Hindlimb muscle (tissue), 1 donor: ENCODE results near the gene MAP2. TPM values are rescaled to one million over a fixed set of nuclear protein-coding genes. Genes with fewer than 3 reads are reported as not detected.

Experiments
- DNase-seq: peaks from one replicate; pipeline ENCODE4 v3.0.0-alpha.2; 2013
- polyA plus RNA-seq: library from polyadenylated mRNA; unstranded; fragments of 120-200 nt; gene quantifications from one replicate; pipeline ENCODE4 v1.2.1, GENCODE V29; 2013; ENCODE audit not compliant: insufficient read length

MAP2 gene
- 6.2 TPM for polyA plus RNA-seq

DNA sequence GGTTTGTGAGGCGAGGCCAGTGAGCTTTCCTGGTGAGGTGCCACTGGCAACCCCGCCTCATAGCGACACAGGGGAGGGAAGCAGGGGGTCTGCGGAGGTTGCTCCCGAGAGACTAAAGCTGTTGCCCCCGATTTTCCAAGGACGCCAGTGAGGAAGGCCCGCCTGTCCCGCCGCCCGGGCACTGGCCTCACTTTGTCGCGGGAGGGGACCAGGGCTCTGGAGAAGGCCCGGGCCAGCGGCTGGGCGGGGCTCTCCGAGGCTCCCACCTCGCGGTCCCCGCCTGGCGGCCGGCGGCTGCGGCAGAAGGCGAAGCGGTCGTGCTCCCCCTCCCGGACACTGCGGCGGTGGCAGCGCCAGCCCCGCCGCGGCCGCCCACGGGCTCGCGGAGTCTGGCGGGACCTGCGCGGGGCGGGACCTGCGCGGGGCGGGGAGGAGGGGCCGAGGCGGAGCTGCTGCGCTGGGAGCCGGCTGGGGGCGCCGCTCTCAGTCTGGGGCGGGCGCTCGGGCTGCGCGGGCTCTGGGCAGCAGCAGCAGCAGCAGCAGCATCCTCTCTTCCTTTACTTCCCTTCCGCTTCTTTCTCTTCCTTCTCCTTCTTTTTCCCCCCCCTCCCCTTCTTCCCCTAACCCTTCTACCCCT lies at the start of gene MAP2:
Gene MAP2 (plus strand): TSS at position 486 of the 637 bp plus-strand sequence. CDS start 229,124 bp downstream, outside the sequence.
- DNase-seq, result peak; percentile 84

GRCh38 chr2:209376686-209377085 lies 47.2 kb upstream of the MAP2 start:
- no peak for DNase-seq

- DNase-seq, result no peak
These were observed 43.6 kb upstream of the MAP2 start for GRCh38 chr2:209380293-209380692.

DNA sequence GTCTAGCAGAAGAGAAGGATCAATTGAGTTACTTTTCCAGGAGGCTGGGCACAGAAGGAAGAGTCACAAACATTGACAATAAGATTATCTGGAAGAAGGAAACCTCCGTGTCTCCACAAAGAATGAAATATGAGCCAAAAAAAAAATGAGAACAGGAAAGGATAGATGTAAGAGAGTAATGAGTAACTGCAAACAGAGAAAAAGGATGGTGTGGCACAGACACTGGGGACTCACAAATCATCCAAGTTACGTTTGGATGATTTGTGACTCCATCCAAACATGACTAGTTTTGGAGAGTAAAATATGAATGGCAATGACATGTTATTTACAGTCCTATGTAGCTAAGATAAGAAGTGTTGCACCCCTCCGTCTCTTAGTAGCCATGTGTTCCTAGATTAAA lies 42.8 kb upstream of the MAP2 start:
- no peak for DNase-seq

- DNase-seq, result no peak
These were observed 41.1 kb upstream of the MAP2 start for GRCh38 chr2:209382775-209383174.

DNA sequence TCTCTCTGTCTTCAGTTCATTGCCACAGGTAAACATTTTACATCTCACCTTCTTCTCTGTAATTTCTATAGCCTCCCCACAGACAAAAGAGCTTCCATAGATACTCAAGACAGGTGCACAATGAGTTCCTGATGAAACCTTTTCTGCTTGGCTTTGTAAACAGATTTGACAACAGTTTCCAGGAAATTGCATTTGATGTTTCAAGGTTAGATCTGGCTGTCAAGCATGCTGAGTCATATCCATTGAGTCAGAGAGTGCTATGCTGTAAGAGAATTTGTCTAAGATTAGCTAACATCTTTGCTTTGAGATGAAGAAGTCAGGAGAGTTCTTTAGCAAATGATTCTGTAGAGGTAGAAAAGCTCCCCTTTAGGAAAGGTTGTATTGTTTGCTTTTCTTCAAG lies 40.6 kb upstream of the MAP2 start:
- no peak for DNase-seq

GRCh38 chr2:209387389-209387788 lies 36.5 kb upstream of the MAP2 start:
- DNase-seq, result no peak

GRCh38 chr2:209388446-209389037 lies 35.3 kb upstream of the MAP2 start:
- DNase-seq, result no peak

DNA sequence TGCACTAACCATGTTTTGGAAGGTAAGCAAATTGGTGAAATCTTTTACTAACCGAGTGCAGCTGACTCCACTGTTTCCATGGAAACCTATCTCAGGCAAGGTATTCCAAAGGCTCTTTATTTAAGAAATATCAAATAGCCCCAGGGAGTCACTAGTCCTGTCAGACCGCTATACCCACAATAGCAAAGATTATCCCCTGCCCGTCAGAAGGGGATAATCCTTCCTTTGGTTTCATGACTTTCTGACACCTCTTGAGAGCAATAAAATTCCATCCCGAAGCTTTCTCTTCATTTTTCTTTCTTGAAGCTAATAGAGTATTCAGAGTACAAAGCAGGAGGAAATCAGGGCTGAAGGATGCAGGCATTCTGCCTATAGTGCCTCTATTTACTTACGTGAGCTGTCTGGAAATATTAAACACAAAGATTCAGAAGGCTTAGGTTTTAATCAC lies 34.7 kb upstream of the MAP2 start:
- no peak for DNase-seq

DNA sequence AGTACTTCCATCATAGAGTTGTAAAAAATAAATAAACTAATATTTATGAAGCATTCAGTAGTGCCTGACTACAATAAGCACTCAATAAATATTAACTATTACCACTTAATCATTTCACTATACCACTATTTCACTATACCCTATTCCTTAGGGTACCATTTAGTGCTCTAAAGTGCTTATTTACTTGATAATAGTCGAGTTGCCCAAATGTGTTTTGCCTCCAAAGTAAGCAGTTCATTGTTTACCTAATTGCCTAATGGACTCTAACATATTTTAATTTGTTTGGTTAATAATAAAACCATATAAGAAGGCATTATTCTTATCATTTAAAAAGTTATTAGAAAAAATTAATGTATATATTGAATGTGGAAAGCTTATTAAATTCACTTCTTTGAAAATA lies 33.0 kb upstream of the MAP2 start:
- no peak for DNase-seq

DNA sequence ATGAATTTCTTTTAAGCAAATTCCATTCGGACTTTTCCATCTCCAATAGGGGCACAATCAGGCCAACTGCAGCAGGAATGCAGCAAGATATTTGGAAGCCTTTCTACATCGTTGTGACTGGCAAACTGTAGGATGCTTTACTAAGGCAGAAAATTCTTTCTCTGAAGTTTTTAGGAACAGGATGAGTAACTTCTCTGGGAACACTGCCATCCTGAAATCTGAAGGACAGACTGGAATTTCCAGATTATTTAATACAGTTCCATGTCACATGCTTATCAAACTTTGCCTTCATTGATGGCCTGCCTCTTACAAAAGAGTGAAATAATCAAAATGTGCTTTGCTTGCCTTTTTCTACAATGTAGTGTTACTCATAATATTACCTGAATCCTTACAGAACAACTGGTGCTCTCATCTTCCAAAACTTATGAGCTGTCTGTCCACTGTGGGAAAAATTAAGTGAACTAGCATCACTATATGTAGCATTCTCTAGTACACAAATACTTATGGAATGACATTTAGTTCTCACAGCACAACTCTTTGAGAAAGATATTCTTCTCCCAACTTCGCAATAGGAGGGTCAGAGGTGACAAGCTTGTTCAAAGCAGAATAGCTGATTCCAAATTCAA lies 32.0 kb upstream of the MAP2 start:
- peak; percentile 4 for DNase-seq

DNA sequence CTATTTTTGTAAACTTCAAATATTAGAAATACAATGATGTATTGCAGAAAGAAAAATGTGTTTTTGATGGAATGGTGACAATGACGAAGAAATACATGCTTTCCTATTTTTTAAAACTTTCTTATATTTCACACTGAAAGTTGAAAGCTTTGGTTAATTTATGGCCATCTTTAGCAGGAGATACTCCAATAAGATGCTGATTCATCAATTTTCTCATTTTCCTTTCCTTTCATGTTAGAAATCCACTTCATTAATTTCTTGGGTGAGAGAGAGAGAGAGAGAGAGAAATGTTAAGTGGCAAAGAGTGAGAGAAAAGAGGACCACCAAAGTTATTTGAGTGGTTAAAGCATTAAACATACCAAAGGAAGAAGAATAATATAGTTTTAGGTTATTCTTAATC lies 28.6 kb upstream of the MAP2 start:
- DNase-seq, result no peak

DNA sequence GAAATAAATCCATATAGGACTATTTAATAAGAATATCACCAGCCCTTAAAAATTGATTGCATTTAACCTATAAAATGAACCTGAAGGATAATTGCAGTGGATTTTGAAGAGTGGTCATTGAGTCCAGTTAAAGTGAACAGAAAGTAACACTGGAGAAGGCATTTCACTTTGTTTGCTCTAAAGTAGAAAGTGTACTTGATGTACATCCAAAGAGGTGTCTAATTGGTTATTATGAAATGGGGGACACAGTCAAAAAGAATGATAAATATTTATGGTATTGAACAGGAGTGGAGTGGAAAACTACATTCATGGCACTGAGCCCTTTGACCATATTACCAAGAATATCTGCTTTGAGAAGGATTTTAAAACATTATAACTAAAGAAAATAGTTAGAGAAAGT lies 28.2 kb upstream of the MAP2 start:
- DNase-seq, result no peak

GRCh38 chr2:209398463-209398862 lies 25.4 kb upstream of the MAP2 start:
- DNase-seq, result no peak

GRCh38 chr2:209401788-209402187 lies 22.1 kb upstream of the MAP2 start:
- no peak for DNase-seq

- DNase-seq, result no peak
These were observed 12.6 kb upstream of the MAP2 start for GRCh38 chr2:209411296-209411695.

DNA sequence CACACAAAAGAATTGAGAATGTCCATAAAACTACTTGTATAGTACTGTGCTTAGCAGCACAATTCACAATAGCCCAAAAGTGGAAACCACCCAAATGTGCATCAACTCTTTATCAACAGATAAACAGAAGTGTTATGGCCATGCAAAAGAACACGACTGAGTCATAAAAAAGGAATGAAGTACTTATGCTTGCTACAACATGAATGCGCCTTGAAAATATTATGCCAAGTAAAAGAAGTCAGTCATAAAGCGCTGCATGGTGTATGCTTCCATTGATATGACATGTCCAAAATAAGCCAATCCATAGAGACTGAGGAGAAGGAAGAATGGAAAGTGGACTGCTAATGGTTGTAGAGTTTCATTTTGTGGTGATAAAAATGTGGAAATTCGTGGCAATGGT lies 12.1 kb upstream of the MAP2 start:
- DNase-seq, result no peak

DNA sequence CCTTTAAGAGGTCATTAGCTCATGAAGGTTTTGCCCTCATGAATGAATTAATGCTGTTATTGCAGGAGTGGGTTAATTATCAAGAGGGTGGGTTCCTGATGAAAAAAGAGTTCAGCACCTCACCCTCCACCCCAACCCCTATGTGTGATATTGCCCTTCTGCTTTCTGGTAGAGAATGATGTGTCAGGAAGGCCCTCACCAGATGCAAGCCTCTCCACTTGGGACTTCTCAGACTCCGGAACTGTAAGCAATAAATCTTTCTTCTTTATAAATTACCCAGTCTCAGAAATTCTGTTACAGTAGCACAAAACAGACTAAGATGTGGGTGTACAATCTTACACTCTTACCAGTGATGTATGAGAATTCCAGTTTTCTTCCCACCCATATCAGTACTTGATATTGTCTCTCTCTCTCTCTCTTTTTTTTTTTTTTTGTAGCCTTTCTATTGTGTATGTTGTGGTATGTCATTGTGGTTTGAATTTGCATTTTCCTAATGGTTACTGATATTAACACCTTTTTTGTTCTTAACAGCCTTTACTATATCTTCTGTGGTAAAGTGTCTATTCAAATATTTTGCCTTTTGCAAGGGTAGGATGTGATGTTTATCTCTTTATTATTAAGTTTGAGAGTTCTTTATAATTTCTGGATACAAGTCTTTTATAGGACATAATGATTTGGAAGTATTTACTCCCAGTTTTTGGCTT lies 10.4 kb upstream of the MAP2 start:
- no peak for DNase-seq

GRCh38 chr2:209416913-209417312 lies 6.9 kb upstream of the MAP2 start:
- no peak for DNase-seq

DNA sequence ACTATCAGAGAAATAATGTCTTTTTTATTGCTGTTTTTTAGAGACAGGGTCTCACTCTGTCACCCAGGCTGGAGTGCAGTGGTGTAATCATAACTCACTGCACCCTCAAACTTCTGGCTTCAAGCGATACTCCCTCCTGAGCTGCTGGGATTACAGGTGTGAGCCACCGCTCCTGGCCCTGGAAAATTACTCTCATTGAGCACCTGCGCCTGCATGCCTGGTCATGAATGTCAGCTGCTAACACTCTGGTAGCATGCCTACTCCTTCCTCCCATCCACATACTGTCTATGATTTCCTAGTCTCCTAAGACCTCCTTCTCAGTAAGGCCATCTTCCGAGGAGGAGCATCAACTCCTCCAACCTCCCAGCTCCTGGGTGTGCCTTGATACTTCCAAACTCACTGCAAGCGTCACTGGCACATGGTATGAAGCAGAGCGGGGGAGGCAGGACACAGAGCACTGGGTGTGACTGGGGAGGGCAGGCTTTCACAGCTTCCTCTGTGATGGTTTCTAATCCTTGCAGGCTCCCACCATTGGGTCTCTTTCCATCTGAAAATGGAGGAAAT lies 1.6 kb upstream of the MAP2 start:
- no peak for DNase-seq

- no peak for DNase-seq
These were observed 403 bp downstream of the MAP2 start for GRCh38 chr2:209424199-209424701.

DNA sequence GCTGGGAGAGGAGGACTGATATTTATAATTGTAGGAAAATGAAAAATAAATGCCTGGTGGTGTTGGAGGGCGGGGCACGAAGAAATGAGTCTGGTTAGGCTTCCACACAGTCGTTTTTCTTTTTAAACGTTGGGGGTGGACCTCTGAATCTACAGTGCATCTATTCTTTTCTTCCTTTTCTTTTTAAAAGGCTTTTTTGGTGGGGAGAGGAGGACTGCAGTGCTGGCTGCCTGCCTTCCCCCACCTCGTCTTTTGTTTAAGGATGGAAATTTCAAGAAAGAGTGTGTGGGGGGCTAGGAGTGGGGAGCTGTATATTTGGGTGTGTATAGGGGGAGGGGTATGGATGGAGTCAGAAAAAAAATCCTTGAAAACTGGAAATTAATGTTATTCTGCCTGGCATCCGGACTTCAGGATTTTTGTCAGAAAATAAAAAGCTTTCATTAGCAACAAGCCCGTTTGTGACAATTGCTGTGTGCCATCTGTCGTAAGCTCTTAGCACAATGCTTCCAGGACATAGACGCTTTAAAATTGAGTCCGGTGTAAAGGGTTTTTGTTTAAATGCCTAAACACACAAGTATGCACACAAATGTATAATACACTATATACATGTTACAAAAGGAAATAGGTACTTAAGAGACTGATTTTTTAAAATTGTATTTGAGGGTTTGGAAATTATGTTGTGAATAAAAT lies 1.1 kb downstream of the MAP2 start:
- no peak for DNase-seq
